ENCODE measurements around the gene TLE2. TPM values are rescaled to one million over a fixed set of nuclear protein-coding genes. Genes with fewer than 3 reads are reported as not detected.

The TLE2 gene
- total RNA-seq, 1 experiment from 2014 or later: 35.6 TPM

GRCh38 chr19:2988568-2988967 lies 40.5 kb downstream of the TLE2 start:
- intact Hi-C loops (cut with micrococcal nuclease): no loop called here
- TF ChIP-seq ELF1 (IDR thresholded peaks at IDR 0.05; ENCODE audit: borderline replicate concordance, low read depth) (no peak), FOSL1 (IDR thresholded peaks at IDR 0.05; ENCODE audit: low read depth) (no peak), ZNF274 (IDR thresholded peaks at IDR 0.05; ENCODE audit: low read depth, low read length) (no peak), YY1 (IDR thresholded peaks at IDR 0.05; ENCODE audit: extremely low read depth, insufficient replicate concordance, low read depth, low read length) (no peak), EZH2phosphoT487 (IDR thresholded peaks at IDR 0.05; ENCODE audit: borderline replicate concordance) (no peak), ATF3 (IDR thresholded peaks at IDR 0.05) (no peak), ZFX (IDR thresholded peaks at IDR 0.05) (no peak), RAD21 (IDR thresholded peaks at IDR 0.05; ENCODE audit: low read depth) (no peak), SP1 (IDR thresholded peaks at IDR 0.05; ENCODE audit: low read depth) (no peak), POLR2A (IDR thresholded peaks at IDR 0.05; ENCODE audit: borderline replicate concordance, extremely low read depth, insufficient read depth, insufficient read length) (no peak), CBX3 (IDR thresholded peaks at IDR 0.05; ENCODE audit: low read depth) (no peak), MAX (IDR thresholded peaks at IDR 0.05) (no peak), TCF7L2 (IDR thresholded peaks at IDR 0.05; ENCODE audit: borderline replicate concordance, extremely low read depth, insufficient read depth, insufficient read length) (no peak)
- BruUV-seq (replicated peaks): no TSS peak
- ATAC-seq (no peak), DNase-seq (ENCODE audit: low read depth, low spot score) (no peak)
- ChIA-PET POLR2A (no interaction called here), RAD21 (ENCODE audit: low non-redundant PET in 1 of 2, low total read pairs in 2 of 2, uncharacterized antibody in 2 of 2, unreplicated experiment in 2 of 2) (no interaction called here), CTCF (no interaction called here)
- H3K4me1 ChIP-seq (ENCODE audit: control insufficient read depth in 1 of 2, insufficient read depth in 2 of 2, low read length in 2 of 2): peaks cover 0 to 12% of the 10 kb centered on the region in 2 experiments; a peak in 1 of 4 replicates
- no peak overlapping the region for H2AFZ ChIP-seq (ENCODE audit: low read depth, low read length, poor library complexity, severe bottlenecking)
- H3K4me3 ChIP-seq (replicated peaks in 1 of 2; ENCODE audit: low read depth in 1 of 2, low read length in 2 of 2): no peak overlapping the region
- no peaks in the 10 kb centered on the region for H3K36me3 ChIP-seq (ENCODE audit: control insufficient read depth in 1 of 2, insufficient read depth in 2 of 2, low read length in 2 of 2)
- H3K79me2 ChIP-seq (ENCODE audit: insufficient read depth, low read length): no peaks in the 10 kb centered on the region
- H3K9me3 ChIP-seq (ENCODE audit: control insufficient read depth in 1 of 2, insufficient read depth in 1 of 2, low read depth in 1 of 2, low read length in 2 of 2): no peaks in the 10 kb centered on the region
- no peaks in the 10 kb centered on the region for H3K27me3 ChIP-seq (ENCODE audit: insufficient read depth, low read length)
- no peak overlapping the region for H3K4me2 ChIP-seq (ENCODE audit: low read length)
- no peaks in the 10 kb centered on the region for H3K9me2 ChIP-seq (ENCODE audit: insufficient read depth)
- no peak overlapping the region for H3K27ac ChIP-seq (ENCODE audit: low read depth, low read length)
- no peaks in the 10 kb centered on the region for H4K20me1 ChIP-seq (ENCODE audit: insufficient read depth)
- H3K9ac ChIP-seq (ENCODE audit: low read length): no peak overlapping the region

Measured in HCT116 (cell line).